Tibial nerve (tissue), 4 donors: Measurements from ENCODE around the gene SMYD3. TPM values are rescaled to one million over a fixed set of nuclear protein-coding genes. Genes with fewer than 3 reads are reported as not detected.
"Not testable (repeated sequence)": the region's sequence is repeated elsewhere in the genome, so short reads cannot be mapped to it uniquely, and the experiment has no call there.

Source experiments
- DNase-seq, 2 donors: peaks; one replicate each; pipeline ENCODE4 v3.0.0-alpha.2; 2019; ENCODE audit warnings: low spot score in 2 of 2
- H3K27ac ChIP-seq, 4 donors: fragments of 200-600 bp; sonication (generic) in 3 of 4; one replicate each; pipeline ENCODE4 v1.5.1; 2017 to 2019; ENCODE audit warnings: mild to moderate bottlenecking in 1 of 4
- H3K27me3 ChIP-seq, 2 donors: fragments of 200-600 bp; sonication (generic) in 1 of 2; one replicate each; pipeline versions ENCODE4 v1.5.1 to v1.6.0; 2017 to 2019
- H3K36me3 ChIP-seq, 3 donors: fragments of 200-600 bp; sonication (generic); one replicate each; pipeline ENCODE4 v1.5.1; 2018 to 2019
- H3K4me1 ChIP-seq, 4 donors: fragments of 200-600 bp; sonication (generic) in 3 of 4; one replicate each; pipeline ENCODE4 v1.5.1; 2017 to 2019
- H3K4me3 ChIP-seq, 4 donors: fragments of 200-600 bp; sonication (generic) in 3 of 4; one replicate each; pipeline ENCODE4 v1.5.1; 2017 to 2019; ENCODE audit warnings: mild to moderate bottlenecking in 1 of 4, moderate library complexity in 1 of 4
- H3K9me3 ChIP-seq, 4 donors: fragments of 200-600 bp; sonication (generic) in 3 of 4; one replicate each; pipeline ENCODE4 v1.5.1; 2017 to 2019
- EP300 ChIP-seq, 2 donors: sonication (generic); formaldehyde crosslinking; IDR thresholded peaks; one replicate each; pipeline ENCODE4 v1.6.1; 2017; ENCODE audit warnings: antibody characterized with exemption in 2 of 2, mild to moderate bottlenecking in 1 of 2
- POLR2A ChIP-seq, 2 donors: fragments of 450-650 bp; IDR thresholded peaks; one replicate each; pipeline ENCODE4 v1.6.1; 2017; ENCODE audit warnings: antibody characterized with exemption in 2 of 2, mild to moderate bottlenecking in 2 of 2, moderate library complexity in 2 of 2
- WGBS, 2 donors: methylation state at CpG; one replicate each; pipeline ENCODE4 v1.1.5; 2018; 5-methylcytosine and 5-hydroxymethylcytosine counted together
- total RNA-seq, 4 donors: library from RNA; depleted of rRNA; stranded (reverse); fragments of >200 nt; gene quantifications; one replicate each; pipeline ENCODE4 v1.1.0, GENCODE V29; 2016
- TF ChIP-seq, protein P1 (sequence below), 5 experiments: fragments of 200-600 bp in 3 of 5; fragments of 450-650 bp in 2 of 5; sonication (generic) in 3 of 5; IDR thresholded peaks; one replicate each; pipeline ENCODE4 v1.5.1; 2016 to 2019; ENCODE audit warnings: antibody characterized with exemption in 5 of 5, mild to moderate bottlenecking in 3 of 5, moderate library complexity in 2 of 5

Gene SMYD3
- total RNA-seq, 4 donors from 2014 or later, result 22.2 to 30.3 (median 27.0) TPM

DNA sequence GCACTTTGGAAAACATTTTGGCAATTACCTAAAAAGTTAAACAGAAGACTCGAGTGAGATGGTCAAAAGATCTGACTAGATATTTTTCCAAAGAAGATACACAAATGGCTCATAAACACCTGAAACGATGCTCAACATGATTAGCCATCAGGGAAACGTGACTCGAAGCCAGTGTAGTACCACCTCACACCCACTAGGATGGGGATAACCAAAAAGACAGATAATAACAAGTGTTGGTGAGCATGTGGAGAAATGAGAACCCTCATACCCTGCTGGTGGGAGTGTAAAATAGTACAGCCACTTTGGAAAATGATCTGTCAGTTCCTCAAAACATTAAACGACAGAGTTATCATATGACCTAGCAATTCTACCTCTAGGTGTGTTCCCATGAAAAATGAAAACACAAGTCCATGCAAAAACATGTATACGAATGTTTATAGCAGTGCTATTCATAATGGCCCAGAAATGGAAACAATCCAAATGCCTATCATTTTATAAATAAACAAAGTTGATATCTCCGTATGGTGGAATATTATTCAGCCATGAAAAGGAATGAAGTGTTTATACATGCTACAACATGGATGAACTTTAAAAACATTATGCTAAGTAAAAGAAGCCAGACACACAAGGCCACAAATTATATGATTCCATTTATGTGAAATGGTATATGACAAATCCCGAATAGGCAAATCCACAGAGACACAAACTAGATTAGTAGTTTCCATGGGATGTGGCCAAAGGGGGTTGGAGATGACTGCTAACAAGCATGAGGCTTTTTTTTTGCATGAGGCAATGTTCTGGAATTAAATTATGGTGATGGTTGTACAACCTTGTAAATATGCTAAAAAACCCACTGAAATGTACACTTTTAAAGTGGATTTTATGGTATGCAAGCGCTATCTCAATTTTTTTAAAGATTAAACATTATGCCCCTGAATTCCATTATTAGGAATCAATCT, 727.0 kb downstream of the SMYD3 start:
- Histone ChIP-seq H3K9me3 (no peaks in the 10 kb centered on the region), H3K4me1 (no peaks in the 10 kb centered on the region), H3K4me3 (no peak overlapping the region), H3K27ac (no peak overlapping the region), H3K36me3 (no peaks in the 10 kb centered on the region), H3K27me3 (no peaks in the 10 kb centered on the region)
- DNase-seq, result no peak
- TF ChIP-seq EP300 (IDR thresholded peaks at IDR 0.05) (no peak), POLR2A (IDR thresholded peaks at IDR 0.05) (no peak)
- TF ChIP-seq, protein P1, sequence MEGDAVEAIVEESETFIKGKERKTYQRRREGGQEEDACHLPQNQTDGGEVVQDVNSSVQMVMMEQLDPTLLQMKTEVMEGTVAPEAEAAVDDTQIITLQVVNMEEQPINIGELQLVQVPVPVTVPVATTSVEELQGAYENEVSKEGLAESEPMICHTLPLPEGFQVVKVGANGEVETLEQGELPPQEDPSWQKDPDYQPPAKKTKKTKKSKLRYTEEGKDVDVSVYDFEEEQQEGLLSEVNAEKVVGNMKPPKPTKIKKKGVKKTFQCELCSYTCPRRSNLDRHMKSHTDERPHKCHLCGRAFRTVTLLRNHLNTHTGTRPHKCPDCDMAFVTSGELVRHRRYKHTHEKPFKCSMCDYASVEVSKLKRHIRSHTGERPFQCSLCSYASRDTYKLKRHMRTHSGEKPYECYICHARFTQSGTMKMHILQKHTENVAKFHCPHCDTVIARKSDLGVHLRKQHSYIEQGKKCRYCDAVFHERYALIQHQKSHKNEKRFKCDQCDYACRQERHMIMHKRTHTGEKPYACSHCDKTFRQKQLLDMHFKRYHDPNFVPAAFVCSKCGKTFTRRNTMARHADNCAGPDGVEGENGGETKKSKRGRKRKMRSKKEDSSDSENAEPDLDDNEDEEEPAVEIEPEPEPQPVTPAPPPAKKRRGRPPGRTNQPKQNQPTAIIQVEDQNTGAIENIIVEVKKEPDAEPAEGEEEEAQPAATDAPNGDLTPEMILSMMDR (IDR thresholded peaks at IDR 0.05), result no peak
- 91 to 94% methylated on average over 9 of the region's 9 CpGs for WGBS, 2 donors

DNA sequence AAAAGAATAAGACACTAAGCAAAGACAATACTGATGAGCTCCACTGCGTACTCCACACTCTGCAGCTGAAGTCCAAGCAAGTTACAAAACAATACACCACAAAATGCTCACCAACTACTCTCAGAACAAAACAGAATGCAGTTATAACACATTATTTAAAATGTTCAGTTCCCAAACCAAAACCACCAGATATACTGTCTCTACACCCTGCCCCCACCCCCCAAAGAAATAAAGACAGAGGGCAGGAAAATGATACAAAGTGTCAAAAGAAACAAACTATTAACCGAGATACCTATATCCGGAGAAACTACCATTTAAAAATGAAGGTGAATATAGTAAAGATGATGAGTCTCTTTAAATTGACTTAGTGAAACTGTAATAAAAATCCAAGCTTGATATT, 729.3 kb downstream of the SMYD3 start:
- Histone ChIP-seq H3K27me3 (no peaks in the 10 kb centered on the region), H3K4me1 (no peaks in the 10 kb centered on the region), H3K27ac (no peak overlapping the region), H3K36me3 (no peaks in the 10 kb centered on the region), H3K4me3 (no peak overlapping the region), H3K9me3 (no peaks in the 10 kb centered on the region)
- TF ChIP-seq, protein P1 (IDR thresholded peaks at IDR 0.05), result no peak
- no peak for TF ChIP-seq POLR2A (IDR thresholded peaks at IDR 0.05)
- no peak for TF ChIP-seq EP300 (IDR thresholded peaks at IDR 0.05)
- 92 to 96% methylated on average over 3 of the region's 3 CpGs for WGBS, 2 donors
- DNase-seq, result no peak

DNA sequence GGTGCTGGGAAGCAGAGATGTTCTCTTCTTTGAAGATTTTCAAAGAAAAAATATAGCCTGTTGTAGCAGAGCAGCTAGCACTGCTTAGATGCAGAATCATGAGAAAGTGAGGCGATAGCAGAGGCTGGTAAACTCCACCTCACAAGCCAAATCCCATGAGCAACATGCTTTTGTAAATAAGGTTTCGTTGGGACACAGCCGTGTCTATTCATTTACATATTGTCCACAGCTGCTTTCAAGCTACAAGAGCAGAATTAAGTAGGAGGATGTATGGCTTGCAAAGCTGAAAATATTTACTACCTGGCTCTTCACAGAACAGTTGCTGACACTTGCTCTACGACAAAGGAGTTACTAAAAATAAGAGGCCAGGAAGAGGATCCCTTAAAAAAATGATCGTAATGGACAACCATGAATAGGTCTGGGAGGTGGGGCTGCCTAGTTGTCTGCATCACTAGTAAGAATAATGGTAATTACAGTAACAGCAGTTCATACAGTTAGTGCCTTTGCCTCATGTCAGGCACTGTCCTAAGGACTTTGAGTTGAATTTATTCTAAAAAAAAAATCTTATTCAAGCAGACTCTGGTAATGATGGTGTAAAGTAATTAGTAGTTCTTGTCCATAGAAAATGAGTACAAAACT, 730.3 kb downstream of the SMYD3 start:
- no peak overlapping the region for H3K4me3 ChIP-seq
- H3K4me1 ChIP-seq, result no peaks in the 10 kb centered on the region
- WGBS, 2 donors, result 57 to 74% methylated on average over 5 of the region's 5 CpGs
- no peaks in the 10 kb centered on the region for H3K36me3 ChIP-seq
- no peak for TF ChIP-seq EP300 (IDR thresholded peaks at IDR 0.05)
- no peak for TF ChIP-seq POLR2A (IDR thresholded peaks at IDR 0.05)
- TF ChIP-seq, protein P1 (IDR thresholded peaks at IDR 0.05), result no peak
- no peak for DNase-seq
- no peak overlapping the region for H3K27ac ChIP-seq
- H3K27me3 ChIP-seq, result no peaks in the 10 kb centered on the region
- no peaks in the 10 kb centered on the region for H3K9me3 ChIP-seq

DNA sequence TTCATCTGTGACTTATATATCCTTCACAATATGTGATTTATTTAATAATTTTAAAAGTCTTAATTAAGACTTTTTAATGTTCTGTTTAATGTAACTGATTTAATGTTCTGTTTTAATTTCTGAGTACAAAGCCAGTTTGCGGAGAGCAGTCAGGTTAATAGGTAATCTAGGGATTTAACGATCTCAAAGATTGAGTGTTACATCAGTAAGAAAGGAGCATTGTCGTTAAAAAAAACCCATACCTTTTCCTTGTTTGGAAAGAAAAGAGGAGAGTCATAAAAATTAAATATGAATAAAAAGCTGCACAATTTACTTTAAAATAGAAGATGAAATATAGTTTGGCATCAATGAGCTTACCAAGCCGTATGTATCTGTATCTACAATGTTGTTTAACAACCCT, 730.9 kb downstream of the SMYD3 start:
- Histone ChIP-seq H3K9me3 (no peaks in the 10 kb centered on the region), H3K27me3 (no peaks in the 10 kb centered on the region), H3K36me3 (no peaks in the 10 kb centered on the region), H3K4me3 (no peak overlapping the region), H3K4me1 (no peaks in the 10 kb centered on the region), H3K27ac (no peak overlapping the region)
- DNase-seq, result no peak
- no peak for TF ChIP-seq POLR2A (IDR thresholded peaks at IDR 0.05)
- no peak for TF ChIP-seq EP300 (IDR thresholded peaks at IDR 0.05)
- 87 to 91% methylated on average over 4 of the region's 4 CpGs for WGBS, 2 donors

DNA sequence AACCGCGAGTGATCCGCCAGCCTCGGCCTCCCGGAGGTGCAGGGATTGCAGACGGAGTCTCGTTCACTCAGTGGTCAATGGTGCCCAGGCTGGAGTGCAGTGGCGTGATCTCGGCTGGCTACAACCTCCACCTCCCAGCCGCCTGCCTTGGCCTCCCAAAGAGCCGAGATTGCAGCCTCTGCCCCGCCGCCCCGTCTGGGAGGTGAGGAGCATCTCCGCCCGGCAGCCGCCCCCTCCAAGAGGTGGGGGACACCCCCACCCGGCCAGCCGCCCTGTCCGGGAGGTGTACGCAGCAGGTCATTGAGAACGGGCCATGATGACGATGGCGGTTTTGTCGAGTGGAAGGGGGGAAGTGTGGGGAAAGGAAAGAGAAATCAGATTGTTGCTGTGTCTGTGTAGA, 732.1 kb downstream of the SMYD3 start:
- H3K27ac ChIP-seq, DNase-seq, H3K4me1 ChIP-seq, H3K27me3 ChIP-seq, H3K36me3 ChIP-seq, H3K9me3 ChIP-seq, H3K4me3 ChIP-seq: not testable (repeated sequence)
- 92 to 93% methylated on average over 24 to 25 of the region's 25 CpGs for whole genome bisulfite sequencing, 2 donors

DNA sequence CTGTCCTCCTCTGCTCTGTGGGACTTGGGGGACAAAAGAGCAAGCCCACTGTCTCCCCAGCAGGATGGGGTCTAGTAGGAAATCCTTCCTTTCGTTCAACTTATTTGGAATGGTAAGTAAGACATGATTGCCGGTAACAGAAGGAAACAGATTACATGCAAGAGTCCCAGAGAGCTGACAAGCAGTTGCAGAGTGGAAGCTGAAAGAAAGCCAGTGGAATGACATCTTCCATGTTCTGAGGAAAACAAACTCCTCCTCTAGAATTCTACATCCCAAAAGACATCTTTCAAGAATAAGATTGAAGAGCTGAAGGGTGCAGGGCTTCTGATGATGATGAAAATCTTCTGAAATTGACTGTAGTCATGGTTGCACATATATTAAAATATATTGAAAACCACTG, 732.9 kb downstream of the SMYD3 start:
- TF ChIP-seq EP300 (IDR thresholded peaks at IDR 0.05) (no peak), POLR2A (IDR thresholded peaks at IDR 0.05) (no peak)
- TF ChIP-seq, protein P1 (IDR thresholded peaks at IDR 0.05), result no peak
- Histone ChIP-seq H3K4me1 (no peaks in the 10 kb centered on the region), H3K4me3 (no peak overlapping the region), H3K9me3 (no peaks in the 10 kb centered on the region), H3K27me3 (no peaks in the 10 kb centered on the region), H3K36me3 (no peaks in the 10 kb centered on the region), H3K27ac (no peak overlapping the region)
- no peak for DNase-seq
- WGBS, 2 donors, result 78 to 92% methylated on average over 2 of the region's 2 CpGs
